ENCODE data around the gene PARD6A. TPM values are rescaled to one million over a fixed set of nuclear protein-coding genes. Genes with fewer than 3 reads are reported as not detected.
A peak's percentile ranks its signal among the peaks of the same experiment; 100 is the strongest.

The PARD6A gene
- total RNA-seq, 1 experiment from 2014 or later: 5.6 TPM

DNA sequence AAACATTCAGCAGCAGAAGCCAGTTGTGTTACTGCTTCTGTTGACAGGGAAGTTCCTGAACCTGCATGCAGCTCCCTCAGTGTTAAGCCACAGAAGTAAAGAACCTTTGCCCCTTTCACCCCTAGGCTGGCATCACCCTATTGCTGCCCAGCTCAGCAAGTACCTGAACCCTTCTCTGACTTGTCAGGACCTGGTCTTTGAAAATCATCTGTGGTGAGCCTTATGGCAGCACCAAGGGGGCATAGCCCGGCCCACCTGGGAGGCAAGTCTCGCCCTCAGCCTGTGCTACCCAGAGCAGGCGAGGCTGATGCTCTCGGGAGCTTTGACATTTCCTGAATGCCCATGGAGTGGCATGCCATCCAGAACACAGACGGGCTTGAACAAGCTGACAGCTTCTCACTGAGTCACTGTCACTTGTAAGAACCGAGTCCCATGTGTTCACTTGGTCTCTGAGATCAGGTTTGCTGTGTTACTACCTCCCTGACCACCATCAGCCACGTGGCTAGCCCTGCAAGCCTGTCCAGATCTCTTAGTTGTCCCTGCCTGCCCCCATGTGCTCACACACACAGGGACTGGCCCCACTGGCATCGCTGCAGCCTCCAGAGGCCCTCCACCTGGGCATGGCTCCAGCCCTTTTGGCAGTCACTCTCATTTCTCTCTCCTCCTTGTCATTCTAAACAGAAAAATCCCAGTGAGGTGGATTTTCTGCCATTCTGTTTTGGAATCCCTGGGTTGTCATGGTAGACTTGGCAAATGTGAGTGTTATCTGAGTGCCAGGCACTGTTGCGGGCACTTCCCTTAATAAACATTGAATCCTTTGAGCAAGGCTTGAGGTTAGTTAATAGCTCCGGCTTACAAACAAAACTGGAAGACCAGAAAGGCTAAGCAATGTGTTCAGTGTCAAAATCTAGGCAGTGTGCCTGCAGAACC lies 18.7 kb upstream of the PARD6A start:
- Histone ChIP-seq H3K4me3 (replicated peaks in 1 of 2; ENCODE audit: low read depth in 1 of 2, low read length in 2 of 2) (no peak overlapping the region), H3K9me2 (ENCODE audit: insufficient read depth) (no peaks in the 10 kb centered on the region), H4K20me1 (ENCODE audit: insufficient read depth) (no peaks in the 10 kb centered on the region), H3K36me3 (ENCODE audit: control insufficient read depth in 1 of 2, insufficient read depth in 2 of 2, low read length in 2 of 2) (peaks cover 12 to 20% of the 10 kb centered on the region in 2 experiments; a peak in 3 of 4 replicates), H3K4me1 (ENCODE audit: control insufficient read depth in 1 of 2, insufficient read depth in 2 of 2, low read length in 2 of 2) (peaks cover 0 to 4% of the 10 kb centered on the region in 2 experiments; a peak in 1 of 4 replicates), H3K9ac (ENCODE audit: low read length) (no peak overlapping the region), H3K27me3 (ENCODE audit: insufficient read depth, low read length) (no peaks in the 10 kb centered on the region), H3K27ac (ENCODE audit: low read depth, low read length) (no peak overlapping the region), H3K4me2 (ENCODE audit: low read length) (no peak overlapping the region), H3K79me2 (ENCODE audit: insufficient read depth, low read length) (no peaks in the 10 kb centered on the region), H3K9me3 (ENCODE audit: control insufficient read depth in 1 of 2, insufficient read depth in 1 of 2, low read depth in 1 of 2, low read length in 2 of 2) (no peaks in the 10 kb centered on the region), H2AFZ (ENCODE audit: low read depth, low read length, poor library complexity, severe bottlenecking) (no peak overlapping the region)
- no TSS peak for BruUV-seq (replicated peaks)
- no peak for DNase-seq (ENCODE audit: low read depth, low spot score)
- ChIA-PET POLR2A (no interaction called here), RAD21 (ENCODE audit: low non-redundant PET in 1 of 2, low total read pairs in 2 of 2, uncharacterized antibody in 2 of 2, unreplicated experiment in 2 of 2) (no interaction called here), CTCF (interaction anchor here (1.0 to 1.6 kb wide), 3 partner anchors 80 to 121 kb away, joined by 3 to 5 read pairs (median 4); partner anchors contain the start of gene CTCF)
- TF ChIP-seq RAD21 (IDR thresholded peaks at IDR 0.05; ENCODE audit: low read depth): peak; percentile 15; the same call in 1 of the 2 replicates
- no peak for TF ChIP-seq TCF7L2 (IDR thresholded peaks at IDR 0.05; ENCODE audit: borderline replicate concordance, extremely low read depth, insufficient read depth, insufficient read length)
- ATAC-seq: no peak
- intact Hi-C loops (cut with micrococcal nuclease): no loop called here

DNA sequence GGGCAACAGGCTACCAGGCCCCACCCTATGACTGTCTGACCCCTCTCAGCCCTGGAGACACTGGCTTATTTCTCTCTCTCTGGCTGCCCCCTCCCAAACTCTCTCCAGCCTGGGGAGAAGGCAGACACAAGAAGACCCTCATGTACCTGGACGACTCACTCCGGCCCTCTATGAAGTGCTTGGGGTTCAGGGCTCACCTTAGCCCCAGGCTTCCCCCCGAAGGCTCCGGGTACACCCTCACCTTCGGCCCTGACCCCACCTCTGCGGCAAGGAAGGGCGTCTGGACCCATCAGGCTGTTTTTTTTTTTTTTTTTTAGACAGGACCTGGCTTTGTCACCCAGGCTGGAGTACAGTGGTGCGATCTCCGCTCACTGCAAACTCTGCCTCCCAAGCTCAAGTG lies 16.7 kb upstream of the PARD6A start:
- intact Hi-C loops (cut with micrococcal nuclease): loop anchor here (1.0 kb wide), 2 partner anchors 97 to 123 kb away; no protein-coding TSS in a partner anchor
- CTCF ChIA-PET: interaction anchor here (1.6 to 2.7 kb wide), 2 partner anchors 82 to 123 kb away, joined by 5 to 22 read pairs; partner anchors contain the start of gene CTCF

More for the DNA sequence above, 16.7 kb upstream of the PARD6A start:
- DNase-seq (ENCODE audit: low read depth, low spot score) (no peak), ATAC-seq (no peak)
- no peak overlapping the region for H2AFZ ChIP-seq (ENCODE audit: low read depth, low read length, poor library complexity, severe bottlenecking)
- H3K79me2 ChIP-seq (ENCODE audit: insufficient read depth, low read length): no peaks in the 10 kb centered on the region
- no peak overlapping the region for H3K4me2 ChIP-seq (ENCODE audit: low read length)
- H3K27me3 ChIP-seq (ENCODE audit: insufficient read depth, low read length): no peaks in the 10 kb centered on the region
- TF ChIP-seq, protein P1, sequence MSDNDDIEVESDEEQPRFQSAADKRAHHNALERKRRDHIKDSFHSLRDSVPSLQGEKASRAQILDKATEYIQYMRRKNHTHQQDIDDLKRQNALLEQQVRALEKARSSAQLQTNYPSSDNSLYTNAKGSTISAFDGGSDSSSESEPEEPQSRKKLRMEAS (IDR thresholded peaks at IDR 0.05): no peak
- TF ChIP-seq EZH2 (IDR thresholded peaks at IDR 0.05) (no peak), JUND (IDR thresholded peaks at IDR 0.05) (no peak), EZH2phosphoT487 (IDR thresholded peaks at IDR 0.05; ENCODE audit: borderline replicate concordance) (no peak), CEBPB (IDR thresholded peaks at IDR 0.05; ENCODE audit: low read depth) (no peak)
- no peak overlapping the region for H3K27ac ChIP-seq (ENCODE audit: low read depth, low read length)
- H3K4me3 ChIP-seq (replicated peaks in 1 of 2; ENCODE audit: low read depth in 1 of 2, low read length in 2 of 2): no peak overlapping the region
- H4K20me1 ChIP-seq (ENCODE audit: insufficient read depth): no peaks in the 10 kb centered on the region
- no peaks in the 10 kb centered on the region for H3K9me3 ChIP-seq (ENCODE audit: control insufficient read depth in 1 of 2, insufficient read depth in 1 of 2, low read depth in 1 of 2, low read length in 2 of 2)
- POLR2A ChIA-PET: no interaction called here
- H3K9ac ChIP-seq (ENCODE audit: low read length): no peak overlapping the region
- no TSS peak for BruUV-seq (replicated peaks)
- RAD21 ChIA-PET (ENCODE audit: low non-redundant PET in 1 of 2, low total read pairs in 2 of 2, uncharacterized antibody in 2 of 2, unreplicated experiment in 2 of 2): interaction anchor here (0.7 to 1.0 kb wide), 2 partner anchors 81 to 123 kb away, joined by 3 read pairs; partner anchors contain the start of gene CTCF (in 1 of the 2)
- no peaks in the 10 kb centered on the region for H3K9me2 ChIP-seq (ENCODE audit: insufficient read depth)
- peaks cover 0 to 8% of the 10 kb centered on the region in 2 experiments; a peak in 1 of 4 replicates for H3K4me1 ChIP-seq (ENCODE audit: control insufficient read depth in 1 of 2, insufficient read depth in 2 of 2, low read length in 2 of 2)
- 0 out of 4 replicates have a peak, but pooled peaks cover 0 to 2% of the 10 kb centered on the region in 2 experiments for H3K36me3 ChIP-seq (ENCODE audit: control insufficient read depth in 1 of 2, insufficient read depth in 2 of 2, low read length in 2 of 2)

Measured in HCT116 (cell line).